Stimulated activated CD8-positive, alpha-beta memory T cell treated with anti-CD3 and anti-CD28 coated beads, Interleukin-7, amount 100 ng/mL, for 24 hours (primary cell): ENCODE results near the gene F10.

ENCODE experiments used
- DNase-seq: peaks from one replicate; pipeline ENCODE4 v3.0.0-alpha.2; 2020; ENCODE audit warnings: low read depth

Gene F10

GRCh38 chr13:113086991-113087922, 35.3 kb upstream of the F10 start:
- DNase-seq: no peak

DNA sequence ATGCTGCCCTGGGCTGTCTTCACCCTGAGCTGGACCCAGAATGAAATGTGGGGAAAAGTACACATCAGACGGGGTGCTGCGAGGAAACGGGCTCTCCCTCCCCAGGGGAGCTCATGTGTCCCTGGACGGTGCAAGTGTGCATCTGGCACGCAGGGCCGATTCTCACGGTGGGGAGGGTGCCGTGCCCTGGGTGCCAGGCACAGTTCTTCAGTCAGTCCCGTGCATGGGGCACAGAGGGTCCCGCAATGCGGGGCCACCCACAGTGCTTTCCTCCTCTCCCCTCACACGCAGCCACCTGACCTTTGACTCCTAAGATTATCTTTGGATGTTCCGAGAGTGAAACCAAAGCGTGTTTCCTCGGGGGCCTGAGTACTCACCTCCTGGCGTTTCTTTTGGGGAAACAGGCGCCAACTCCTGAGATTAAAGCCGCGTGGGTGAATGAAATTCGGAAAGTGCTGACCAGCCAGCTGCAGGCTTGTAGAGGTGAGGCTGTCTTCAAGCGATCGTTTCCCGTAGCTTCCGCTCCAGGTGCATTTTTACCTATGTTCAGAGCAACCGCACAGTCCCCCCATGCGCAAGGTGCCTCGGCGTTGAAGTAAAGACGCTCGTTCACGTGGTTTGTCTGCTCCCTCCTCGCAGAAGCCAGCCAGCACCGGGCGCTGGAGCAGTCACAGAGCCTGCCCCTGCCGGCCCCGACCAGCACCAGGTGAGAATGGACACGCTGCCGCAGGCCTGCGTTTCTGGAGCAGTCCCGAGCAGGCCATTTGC, 34.5 kb upstream of the F10 start:
- no peak for DNase-seq

DNA sequence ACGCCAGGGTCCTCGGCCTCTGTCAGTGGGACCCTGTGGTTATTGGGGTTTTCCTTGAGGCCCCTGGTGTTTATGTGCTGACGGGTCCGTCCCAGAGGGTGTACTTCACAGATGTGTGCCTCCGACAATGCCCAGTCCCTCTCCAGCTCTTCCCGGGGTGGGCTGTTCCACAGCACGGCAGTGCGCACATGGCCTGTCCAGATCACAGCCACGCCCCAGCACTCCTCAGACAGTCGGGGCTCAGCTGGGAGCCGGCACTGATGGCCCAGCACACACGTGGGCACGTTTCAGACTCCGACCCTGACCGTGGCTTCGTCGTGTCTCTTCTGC, 33.9 kb upstream of the F10 start:
- DNase-seq: no peak

GRCh38 chr13:113089693-113090414, 32.7 kb upstream of the F10 start:
- no peak for DNase-seq

DNA sequence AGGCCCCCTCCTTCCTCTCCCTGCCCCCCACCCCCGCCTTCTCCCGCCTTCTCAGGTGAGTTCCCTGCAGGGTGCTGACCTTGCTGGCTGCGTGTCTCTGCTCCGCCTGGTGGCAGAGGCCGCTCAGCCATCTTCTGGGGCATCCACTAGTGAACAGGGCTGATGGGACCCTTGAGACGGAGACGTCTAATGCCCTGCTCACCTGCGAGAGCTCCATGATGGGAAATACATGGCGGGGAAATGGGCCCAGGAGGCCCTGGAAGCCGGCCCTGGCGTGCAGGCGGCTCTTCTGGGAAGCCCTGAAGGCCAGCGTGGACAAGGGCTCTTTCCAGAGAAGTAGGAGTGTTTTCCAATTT, 32.2 kb upstream of the F10 start:
- no peak for DNase-seq

GRCh38 chr13:113090806-113091205, 31.8 kb upstream of the F10 start:
- no peak for DNase-seq

GRCh38 chr13:113091211-113091771, 31.3 kb upstream of the F10 start:
- no peak for DNase-seq

DNA sequence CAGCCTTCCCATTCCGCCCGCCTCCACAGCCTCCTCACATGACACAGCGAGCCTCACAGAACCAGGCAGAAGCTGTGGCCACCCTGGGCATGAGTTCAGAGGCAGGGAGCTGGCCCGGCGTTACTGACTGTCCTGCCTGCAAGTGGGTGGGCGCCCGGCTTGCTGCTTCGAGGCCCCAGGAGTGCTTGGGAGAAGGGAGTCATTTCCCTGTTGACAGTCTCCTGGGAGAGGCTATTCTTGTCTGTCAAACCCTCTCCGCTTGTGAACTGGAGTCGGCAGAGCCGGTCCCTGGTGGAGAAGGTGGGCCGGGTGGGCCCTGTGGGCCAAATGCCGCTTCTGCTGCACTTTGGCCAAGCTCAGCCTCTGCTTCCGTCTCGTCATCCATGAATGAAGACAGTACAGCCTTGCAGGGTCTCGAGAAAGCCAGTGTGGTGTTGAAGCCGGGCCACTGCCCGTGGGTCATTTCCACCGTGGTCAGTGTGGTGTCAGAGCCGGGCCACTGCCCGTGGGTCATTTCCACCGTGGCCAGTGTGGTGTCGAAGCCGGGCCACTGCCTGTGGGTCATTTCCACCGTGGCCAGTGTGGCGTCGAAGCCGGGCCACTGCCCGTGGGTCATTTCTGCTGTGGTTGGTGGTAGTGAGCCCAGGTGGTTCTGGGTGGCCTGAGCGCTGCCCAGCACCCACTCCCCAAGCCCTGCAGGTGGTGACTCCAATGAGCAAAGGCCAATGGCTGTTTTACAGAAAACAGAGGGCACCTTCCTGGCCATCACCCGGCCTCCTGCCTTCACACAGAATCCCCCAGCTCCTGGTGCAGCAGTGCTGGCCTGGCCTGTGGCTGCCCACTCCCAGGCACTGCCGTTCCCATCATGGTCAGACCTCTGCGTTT, 30.5 kb upstream of the F10 start:
- DNase-seq: no peak

DNA sequence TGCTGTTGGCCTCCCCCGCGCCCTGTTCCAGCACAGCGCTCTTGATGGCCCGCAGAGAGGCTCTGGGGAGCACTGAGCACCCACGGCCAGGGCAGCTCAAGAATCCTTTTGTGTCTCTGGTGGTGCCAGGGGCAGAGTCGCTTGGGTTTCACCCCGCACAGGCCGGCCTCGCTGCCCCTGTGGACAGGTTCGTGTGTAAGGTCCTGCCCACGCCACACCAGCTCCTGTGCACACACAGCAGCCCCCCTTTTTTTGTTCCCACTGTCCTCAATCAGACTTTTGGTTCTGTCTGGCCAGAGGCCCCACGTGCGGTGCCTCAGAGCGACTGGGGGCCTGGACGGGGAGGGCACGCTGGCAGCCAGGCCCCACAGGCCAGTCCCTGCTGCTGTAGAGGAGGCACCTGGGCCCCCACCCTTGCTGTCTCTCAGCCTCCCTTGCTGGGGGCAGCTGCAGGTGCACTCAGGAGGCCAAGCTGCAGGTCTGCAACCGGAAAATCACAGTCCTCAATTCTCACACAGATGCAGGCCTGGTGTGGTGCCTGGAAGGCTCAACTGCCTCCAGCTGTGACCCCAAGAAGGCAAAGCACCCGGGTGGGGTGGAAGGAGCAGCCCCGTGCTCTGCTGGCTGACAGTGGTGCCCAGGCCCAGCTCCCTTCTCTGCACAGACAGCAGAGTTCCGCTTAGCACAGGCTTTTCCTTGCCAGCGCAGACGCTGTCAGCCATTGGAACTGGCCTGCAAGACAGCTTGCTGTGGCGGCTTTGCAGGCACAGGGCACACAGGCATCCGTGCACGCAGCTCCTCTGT, 29.6 kb upstream of the F10 start:
- DNase-seq: no peak

- DNase-seq: no peak
These were observed 28.8 kb upstream of the F10 start for GRCh38 chr13:113093580-113094409.

DNA sequence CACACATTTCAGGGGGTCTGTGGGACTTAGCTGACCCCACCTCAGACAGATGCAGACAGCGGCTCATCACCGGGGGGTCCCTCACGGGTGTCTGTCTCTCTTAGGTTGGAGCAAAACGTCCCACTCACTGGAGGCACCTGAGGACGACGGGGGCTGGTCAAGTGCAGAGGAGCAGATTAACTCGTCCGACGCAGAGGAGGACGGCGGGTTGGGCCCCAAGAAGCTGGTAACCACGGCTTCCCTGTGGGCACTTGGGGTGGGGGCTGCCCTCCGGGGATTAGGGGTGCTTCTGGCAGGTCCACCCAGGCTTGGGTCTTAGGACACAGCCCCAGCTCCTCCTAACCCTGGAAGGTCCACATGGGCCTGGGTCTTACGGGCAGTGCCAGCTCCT, 28.2 kb upstream of the F10 start:
- DNase-seq: no peak

DNA sequence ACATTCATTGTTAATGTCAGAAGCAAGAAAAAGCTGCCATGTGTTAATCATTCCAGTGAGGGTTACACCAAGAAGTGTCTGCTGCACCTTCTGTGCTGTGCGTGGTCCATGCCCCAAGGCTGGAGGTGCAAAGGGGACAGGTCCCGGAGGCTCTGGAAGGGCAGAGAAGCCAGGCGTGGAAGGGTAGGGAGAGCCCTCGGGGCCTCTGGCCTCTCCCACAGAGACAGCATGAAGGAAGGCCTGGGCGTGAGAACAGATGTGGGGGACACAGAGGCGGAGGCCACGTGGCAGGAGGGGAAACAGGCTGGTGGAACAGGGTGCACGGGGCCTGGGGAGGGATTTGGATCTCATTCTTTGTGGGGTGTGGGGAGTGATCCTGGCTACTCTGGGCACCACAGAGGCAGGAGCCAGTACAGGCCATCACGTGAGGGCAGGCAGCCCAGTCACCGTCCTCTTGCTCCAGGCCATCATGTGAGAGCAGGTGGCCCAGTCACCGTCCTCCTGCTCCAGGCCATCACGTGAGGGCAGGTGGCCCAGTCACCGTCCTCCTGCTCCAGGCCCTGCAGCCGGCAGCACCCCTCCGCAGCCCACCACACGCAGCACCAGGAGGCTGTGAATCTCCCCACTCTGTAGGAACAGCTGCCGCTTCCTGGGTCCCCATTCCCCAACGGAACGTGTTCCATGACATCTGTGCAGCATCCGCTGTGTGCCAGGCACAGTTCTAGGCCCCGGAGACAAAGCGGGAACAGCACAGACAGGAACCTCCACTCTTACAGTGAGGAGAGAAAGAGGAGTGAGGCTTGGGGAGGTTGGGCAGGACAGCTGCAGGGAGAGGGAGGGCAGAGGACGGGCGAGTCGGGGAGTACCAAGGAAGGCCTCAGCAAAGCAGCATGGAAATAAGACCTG, 27.2 kb upstream of the F10 start:
- DNase-seq: no peak

DNA sequence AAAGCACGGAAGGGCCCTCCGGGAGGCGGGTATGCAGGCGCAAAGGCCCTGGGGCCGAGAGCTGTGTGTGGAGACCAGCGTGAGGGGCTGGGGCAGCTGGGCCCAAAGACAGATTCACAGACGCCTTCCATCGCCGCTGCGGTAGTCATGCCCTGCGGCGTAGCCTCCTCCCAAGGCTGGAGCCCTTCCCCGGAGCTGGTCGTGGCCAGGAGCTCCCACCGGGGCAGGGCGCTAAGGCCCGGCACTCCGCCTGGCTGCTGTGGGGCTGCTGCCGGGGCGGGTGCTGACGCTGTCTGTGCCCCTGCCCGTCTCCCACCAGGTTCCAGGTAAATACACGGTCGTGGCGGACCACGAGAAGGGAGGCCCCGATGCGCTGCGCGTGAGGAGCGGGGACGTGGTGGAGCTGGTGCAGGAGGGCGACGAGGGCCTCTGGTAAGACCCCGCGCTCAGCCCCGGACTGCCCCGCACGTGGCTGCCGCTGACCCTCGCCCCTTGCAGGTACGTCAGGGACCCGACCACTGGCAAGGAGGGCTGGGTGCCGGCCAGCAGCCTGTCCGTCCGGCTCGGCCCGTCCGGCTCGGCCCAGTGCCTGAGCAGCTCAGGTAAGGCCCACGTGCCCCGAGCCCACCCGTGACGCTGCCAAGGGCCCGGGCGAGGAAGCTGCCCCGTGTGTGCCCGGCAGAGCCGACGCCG, 26.4 kb upstream of the F10 start:
- no peak for DNase-seq

- no peak for DNase-seq
These were observed 25.8 kb upstream of the F10 start for GRCh38 chr13:113096745-113097305.

GRCh38 chr13:113097651-113098050, 24.9 kb upstream of the F10 start:
- no peak for DNase-seq

- no peak for DNase-seq
These were observed 24.4 kb upstream of the F10 start for GRCh38 chr13:113098162-113098732.

GRCh38 chr13:113099142-113099541, 23.5 kb upstream of the F10 start:
- no peak for DNase-seq
